Prostate gland (tissue), 2 donors: Measurements from ENCODE around the gene EIF3K. TPM values are rescaled to one million over a fixed set of nuclear protein-coding genes. Genes with fewer than 3 reads are reported as not detected.

Experiments used
- DNase-seq: peaks from one replicate; pipeline ENCODE4 v3.0.0-alpha.2; 2019; ENCODE audit warnings: low spot score
- H3K27ac ChIP-seq, 2 donors: fragments of 200-600 bp; sonication (generic); 2 replicates each; pipeline ENCODE4 v1.5.1; 2017 to 2019
- H3K27me3 ChIP-seq: fragments of 200-600 bp; sonication (generic); replicated peaks from 2 replicates; pipeline ENCODE4 v1.5.1; 2019; ENCODE audit not compliant: insufficient read depth
- H3K36me3 ChIP-seq, 2 donors: fragments of 200-600 bp; sonication (generic); 1 replicate in 1 of 2; 2 replicates in 1 of 2; pipeline versions ENCODE4 v1.5.1 to v1.8.1; 2017 to 2019
- H3K4me1 ChIP-seq: fragments of 200-600 bp; sonication (generic); replicated peaks from 2 replicates; pipeline ENCODE4 v1.5.1; 2019
- H3K4me3 ChIP-seq, 2 donors: fragments of 200-600 bp; sonication (generic); 2 replicates each; pipeline ENCODE4 v1.5.1; 2017 to 2019
- H3K9me3 ChIP-seq: fragments of 200-600 bp; sonication (generic); 2 replicates; pipeline ENCODE4 v1.5.1; 2017
- POLR2A ChIP-seq: fragments of 450-650 bp; IDR thresholded peaks from one replicate; pipeline ENCODE4 v1.6.1; 2016; ENCODE audit warnings: antibody characterized with exemption, mild to moderate bottlenecking
- POLR2AphosphoS5 ChIP-seq: sonication (generic); formaldehyde crosslinking; IDR thresholded peaks from one replicate; pipeline ENCODE4 v1.6.1; 2017; ENCODE audit warnings: antibody characterized with exemption
- WGBS: methylation state at CpG from one replicate; pipeline ENCODE4 v1.1.5; 2018; 5-methylcytosine and 5-hydroxymethylcytosine counted together
- intact Hi-C: fragments of 100-400 bp; cut with DNase I; formaldehyde crosslinking; loops from one replicate; pipeline ENCODE4 v1.14.2; 2022
- total RNA-seq, 2 donors: library from RNA; depleted of rRNA; stranded (reverse); fragments of >200 nt; gene quantifications; one replicate each; pipeline ENCODE4 v1.1.0, GENCODE V29; 2016
- TF ChIP-seq, protein P1 (sequence below), 4 experiments: fragments of 200-600 bp in 2 of 4; fragments of 450-650 bp in 2 of 4; sonication (generic) in 2 of 4; IDR thresholded peaks; 1 replicate in 3 of 4; 2 replicates in 1 of 4; pipeline ENCODE4 v1.5.1; 2016 to 2019; ENCODE audit warnings: antibody characterized with exemption in 4 of 4, mild to moderate bottlenecking in 2 of 4, moderate library complexity in 2 of 4

Gene EIF3K
- total RNA-seq, 2 donors from 2014 or later = 368 to 618 TPM

DNA sequence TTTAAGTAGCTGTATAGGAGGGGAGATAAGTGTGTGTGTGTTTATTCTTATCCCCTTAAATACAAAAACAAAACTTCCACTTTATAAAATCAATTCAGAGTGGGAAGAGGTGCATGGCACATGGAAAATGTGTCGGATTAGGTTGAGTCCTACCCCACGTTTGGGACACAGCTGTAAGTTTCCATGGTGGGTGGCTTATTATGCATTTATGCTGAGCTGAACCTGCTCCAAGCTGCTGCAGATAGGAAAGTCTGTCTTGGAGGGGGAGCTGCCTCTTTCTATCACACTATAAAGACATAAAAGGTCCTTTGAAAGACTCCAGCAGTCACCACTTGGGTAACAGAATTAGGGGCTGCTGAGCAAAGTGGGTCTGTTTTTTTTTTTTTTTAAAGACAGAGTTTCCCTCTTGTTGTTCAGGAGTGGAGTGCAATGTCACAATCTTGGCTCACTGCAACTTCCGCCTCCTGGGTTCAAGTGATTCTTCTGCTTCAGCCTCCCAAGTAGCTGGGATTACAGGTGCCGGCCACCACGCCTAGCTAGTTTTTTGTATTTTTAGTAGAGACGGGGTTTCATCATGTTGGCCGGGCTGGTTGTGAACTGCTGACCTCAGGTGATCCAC, 43.7 kb downstream of the EIF3K start:
- Histone ChIP-seq H3K4me3 (no peak overlapping the region), H3K27me3 (no peaks in the 10 kb centered on the region), H3K9me3 (no peaks in the 10 kb centered on the region), H3K4me1 (peaks cover 60% of the 10 kb centered on the region), H3K36me3 (no peaks in the 10 kb centered on the region), H3K27ac (peak overlapping the region; percentile 89 to 95)
- WGBS = 76% methylated on average over 7 of the region's 7 CpGs
- TF ChIP-seq, protein P1, sequence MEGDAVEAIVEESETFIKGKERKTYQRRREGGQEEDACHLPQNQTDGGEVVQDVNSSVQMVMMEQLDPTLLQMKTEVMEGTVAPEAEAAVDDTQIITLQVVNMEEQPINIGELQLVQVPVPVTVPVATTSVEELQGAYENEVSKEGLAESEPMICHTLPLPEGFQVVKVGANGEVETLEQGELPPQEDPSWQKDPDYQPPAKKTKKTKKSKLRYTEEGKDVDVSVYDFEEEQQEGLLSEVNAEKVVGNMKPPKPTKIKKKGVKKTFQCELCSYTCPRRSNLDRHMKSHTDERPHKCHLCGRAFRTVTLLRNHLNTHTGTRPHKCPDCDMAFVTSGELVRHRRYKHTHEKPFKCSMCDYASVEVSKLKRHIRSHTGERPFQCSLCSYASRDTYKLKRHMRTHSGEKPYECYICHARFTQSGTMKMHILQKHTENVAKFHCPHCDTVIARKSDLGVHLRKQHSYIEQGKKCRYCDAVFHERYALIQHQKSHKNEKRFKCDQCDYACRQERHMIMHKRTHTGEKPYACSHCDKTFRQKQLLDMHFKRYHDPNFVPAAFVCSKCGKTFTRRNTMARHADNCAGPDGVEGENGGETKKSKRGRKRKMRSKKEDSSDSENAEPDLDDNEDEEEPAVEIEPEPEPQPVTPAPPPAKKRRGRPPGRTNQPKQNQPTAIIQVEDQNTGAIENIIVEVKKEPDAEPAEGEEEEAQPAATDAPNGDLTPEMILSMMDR (IDR thresholded peaks at IDR 0.05) = no peak
- TF ChIP-seq POLR2A (no peak), POLR2AphosphoS5 (no peak)
- intact Hi-C loops = no loop called here
- no peak for DNase-seq

DNA sequence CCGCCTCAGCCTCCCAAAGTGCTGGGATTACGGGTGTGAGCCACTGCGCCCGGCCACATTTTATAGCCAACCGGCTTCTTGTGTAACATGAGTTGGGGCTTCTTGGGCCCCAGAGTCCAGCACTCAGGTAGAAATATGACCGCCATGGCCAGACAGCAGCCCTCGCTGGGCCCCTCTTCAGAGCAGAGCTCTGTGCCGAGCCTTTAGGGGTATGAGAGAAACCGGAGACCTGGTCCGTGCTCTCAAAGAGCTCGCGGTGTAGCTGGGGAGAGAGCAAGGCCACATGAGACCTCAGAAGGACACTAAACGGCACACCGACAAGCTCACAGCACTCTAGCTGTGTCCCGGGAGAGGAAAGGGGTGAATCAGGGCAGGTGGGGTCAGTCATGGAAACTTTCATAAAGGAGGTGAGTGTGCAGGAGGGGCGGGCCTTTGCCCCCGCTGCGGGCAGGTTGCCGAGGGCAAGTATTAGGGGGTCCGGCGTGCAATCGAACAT, 44.2 kb downstream of the EIF3K start:
- H3K27ac ChIP-seq = peak overlapping the region; percentile 89 to 95
- no peak for DNase-seq
- TF ChIP-seq, protein P1 (IDR thresholded peaks at IDR 0.05) = no peak
- no peak for TF ChIP-seq POLR2AphosphoS5
- no peak for TF ChIP-seq POLR2A
- peaks cover 57% of the 10 kb centered on the region for H3K4me1 ChIP-seq
- H3K27me3 ChIP-seq = no peaks in the 10 kb centered on the region
- intact Hi-C loops = no loop called here
- no peaks in the 10 kb centered on the region for H3K36me3 ChIP-seq
- H3K9me3 ChIP-seq = no peaks in the 10 kb centered on the region
- no peak overlapping the region for H3K4me3 ChIP-seq
- whole genome bisulfite sequencing = 82% methylated on average over 22 of the region's 22 CpGs

DNA sequence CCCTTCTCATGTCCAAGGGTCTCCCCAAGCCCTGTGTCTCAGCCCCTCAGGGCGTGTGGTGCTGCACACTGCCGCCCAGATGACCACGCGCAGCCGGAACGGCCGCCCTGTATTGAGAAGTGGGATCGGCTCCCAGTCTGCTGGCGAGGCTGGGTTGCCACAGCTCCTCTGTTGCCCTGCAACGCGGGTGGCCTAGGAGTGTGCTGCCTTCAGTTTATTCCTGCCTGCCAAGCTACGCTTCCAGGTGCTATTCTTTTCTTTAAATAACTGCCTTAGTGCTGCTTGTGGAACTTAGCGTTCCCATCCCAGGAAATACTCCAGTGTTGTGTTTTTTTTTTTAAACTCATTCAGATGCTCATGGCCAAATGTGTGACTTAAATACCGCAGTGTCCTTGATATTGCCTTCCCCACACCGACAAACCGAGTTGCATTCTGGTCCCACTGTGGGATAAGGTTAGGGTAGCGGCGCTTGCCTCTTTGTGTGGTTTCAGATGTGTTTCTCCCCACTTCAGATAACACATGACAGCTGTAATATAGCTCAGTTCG, 45.0 kb downstream of the EIF3K start:
- intact Hi-C loops = no loop called here
- no peak overlapping the region for H3K4me3 ChIP-seq

DNA sequence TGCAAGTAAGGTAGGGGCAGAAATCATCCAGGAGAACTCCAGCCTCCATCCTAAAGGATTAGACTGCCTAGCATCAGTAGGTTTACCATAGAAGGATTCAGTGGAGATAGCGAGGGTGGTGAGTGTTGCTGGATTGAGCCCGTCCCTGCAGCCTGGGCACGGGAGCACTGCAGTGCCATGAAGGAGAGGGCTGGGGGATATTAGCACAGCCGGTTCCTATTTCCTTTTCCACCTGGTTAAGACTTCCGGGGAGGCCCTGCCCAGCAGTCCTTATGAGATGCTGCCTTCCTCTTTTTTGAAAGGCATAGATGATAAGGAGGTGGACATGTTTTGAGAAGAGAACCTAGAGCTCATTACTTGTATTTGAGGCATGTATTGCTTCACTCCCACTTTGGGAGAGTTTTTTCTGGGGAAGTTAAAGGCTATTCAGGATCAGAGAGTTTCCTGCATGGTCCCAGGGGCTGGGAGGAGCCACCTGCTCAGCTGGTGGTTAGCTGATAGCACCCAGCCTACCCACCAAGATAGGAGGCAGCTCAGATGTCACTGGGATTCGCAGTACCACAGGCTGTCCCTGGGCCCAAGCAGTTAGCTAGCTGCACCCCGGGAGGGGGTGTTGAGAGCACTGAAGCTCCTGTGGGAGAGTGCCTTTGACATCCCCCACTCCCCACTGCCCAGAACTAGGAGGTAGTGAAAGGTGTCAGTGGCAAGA, 45.7 kb downstream of the EIF3K start:
- Histone ChIP-seq H3K4me3 (no peak overlapping the region), H3K36me3 (no peaks in the 10 kb centered on the region)
- WGBS = 38% methylated on average over 6 of the region's 7 CpGs

More for the DNA sequence above, 45.0 kb downstream of the EIF3K start:
- peak overlapping the region; percentile 89 to 95 for H3K27ac ChIP-seq
- no peaks in the 10 kb centered on the region for H3K36me3 ChIP-seq
- WGBS = 26% methylated on average over 19 of the region's 19 CpGs
- no peak for DNase-seq
- no peaks in the 10 kb centered on the region for H3K9me3 ChIP-seq
- H3K27me3 ChIP-seq = no peaks in the 10 kb centered on the region
- TF ChIP-seq POLR2AphosphoS5 (peak; percentile 75), POLR2A (no peak)
- TF ChIP-seq, protein P1 (IDR thresholded peaks at IDR 0.05) = no peak
- H3K4me1 ChIP-seq = peaks cover 54% of the 10 kb centered on the region

More for the DNA sequence above, 45.7 kb downstream of the EIF3K start:
- intact Hi-C loops = no loop called here
- Histone ChIP-seq H3K27ac (peak overlapping the region; percentile 89 to 95), H3K9me3 (no peaks in the 10 kb centered on the region), H3K27me3 (no peaks in the 10 kb centered on the region), H3K4me1 (peaks cover 48% of the 10 kb centered on the region)
- DNase-seq = no peak
- TF ChIP-seq, protein P1 (IDR thresholded peaks at IDR 0.05) = no peak
- TF ChIP-seq POLR2AphosphoS5 (no peak), POLR2A (no peak)
